H9 (cell line): ENCODE measurements around the gene GNA12. TPM values are rescaled to one million over a fixed set of nuclear protein-coding genes. Genes with fewer than 3 reads are reported as not detected.

ENCODE experiments used
- DNase-seq: peaks from one replicate; pipeline ENCODE4 v3.0.0-alpha.2; 2017
- H2AFZ ChIP-seq: one replicate; pipeline ENCODE4 v1.6.1; 2013; ENCODE audit warnings: mild to moderate bottlenecking, low read length, control low read depth, moderate library complexity
- H2AK5ac ChIP-seq: 2 replicates; pipeline ENCODE4 v1.6.1; 2013; ENCODE audit warnings: low read length, control low read depth, mixed read lengths; ENCODE audit not compliant: insufficient read length
- H2BK120ac ChIP-seq: one replicate; pipeline ENCODE4 v1.6.1; 2013; ENCODE audit warnings: low read depth, mild to moderate bottlenecking, low read length, control low read depth, inconsistent platforms; ENCODE audit not compliant: poor library complexity, severe bottlenecking
- H2BK12ac ChIP-seq: 2 replicates; pipeline ENCODE4 v1.6.1; 2013; ENCODE audit warnings: low read length, control low read depth, mixed read lengths, low read depth; ENCODE audit not compliant: insufficient read length
- H2BK15ac ChIP-seq: 2 replicates; pipeline ENCODE4 v1.6.1; 2013; ENCODE audit warnings: low read depth, low read length, control low read depth
- H2BK20ac ChIP-seq: one replicate; pipeline ENCODE4 v1.6.1; 2013; ENCODE audit warnings: low read depth, mild to moderate bottlenecking, low read length, control low read depth, inconsistent platforms; ENCODE audit not compliant: poor library complexity, severe bottlenecking
- H2BK5ac ChIP-seq: 2 replicates; pipeline ENCODE4 v1.6.1; 2013; ENCODE audit warnings: low read length, control low read depth, mixed read lengths; ENCODE audit not compliant: insufficient read length
- H3K14ac ChIP-seq: 2 replicates; pipeline ENCODE4 v1.6.1; 2013; ENCODE audit warnings: low read length, control low read depth; ENCODE audit not compliant: insufficient read depth
- H3K18ac ChIP-seq: 2 replicates; pipeline ENCODE4 v1.6.1; 2013; ENCODE audit warnings: low read depth, mild to moderate bottlenecking, mixed read lengths, low read length, control low read depth; ENCODE audit not compliant: insufficient read length
- H3K23ac ChIP-seq: 2 replicates; pipeline ENCODE4 v1.6.1; 2013; ENCODE audit warnings: low read length, control low read depth, mixed read lengths, low read depth; ENCODE audit not compliant: insufficient read length
- H3K23me2 ChIP-seq: 2 replicates; pipeline ENCODE4 v1.6.1; 2013; ENCODE audit warnings: low read depth, mild to moderate bottlenecking, mixed read lengths, low read length, control low read depth; ENCODE audit not compliant: insufficient read length, poor library complexity, severe bottlenecking
- H3K27ac ChIP-seq: 2 replicates; pipeline ENCODE4 v1.5.1; 2013; ENCODE audit warnings: low read length, control low read depth, mixed read lengths, low read depth; ENCODE audit not compliant: insufficient read length
- H3K27me3 ChIP-seq: 2 replicates; pipeline ENCODE4 v1.6.1; 2013; ENCODE audit warnings: low read length, control low read depth, inconsistent platforms; ENCODE audit not compliant: insufficient read depth
- H3K4ac ChIP-seq: 2 replicates; pipeline ENCODE4 v1.6.1; 2013; ENCODE audit warnings: low read depth, mild to moderate bottlenecking, control low read depth, inconsistent platforms, low read length, moderate library complexity
- H3K4me1 ChIP-seq: 2 replicates; pipeline ENCODE4 v1.6.1; 2013; ENCODE audit warnings: low read length, control low read depth, inconsistent platforms; ENCODE audit not compliant: insufficient read depth
- H3K4me2 ChIP-seq: 2 replicates; pipeline ENCODE4 v1.6.1; 2013; ENCODE audit warnings: low read length, control low read depth, mixed read lengths; ENCODE audit not compliant: insufficient read length, insufficient read depth
- H3K56ac ChIP-seq: 2 replicates; pipeline ENCODE4 v1.6.1; 2013; ENCODE audit warnings: low read depth, mild to moderate bottlenecking, mixed read lengths, low read length, control low read depth; ENCODE audit not compliant: insufficient read length
- H3K79me1 ChIP-seq: 2 replicates; pipeline ENCODE4 v1.6.1; 2013; ENCODE audit warnings: low read depth, mild to moderate bottlenecking, moderate library complexity, low read length, control low read depth, inconsistent platforms; ENCODE audit not compliant: insufficient read depth, poor library complexity, severe bottlenecking
- H3K79me2 ChIP-seq: 2 replicates; pipeline ENCODE4 v1.6.1; 2013; ENCODE audit warnings: low read length, control low read depth, inconsistent platforms; ENCODE audit not compliant: insufficient read depth
- H3K9ac ChIP-seq: 2 replicates; pipeline ENCODE4 v1.6.1; 2013; ENCODE audit warnings: low read length, control low read depth, mixed read lengths; ENCODE audit not compliant: insufficient read length; ENCODE audit errors: extremely low read depth
- H3K9me3 ChIP-seq: one replicate; pipeline ENCODE4 v1.6.1; 2013; ENCODE audit warnings: low read depth, low read length, inconsistent platforms; ENCODE audit not compliant: control insufficient read depth
- H3T11ph ChIP-seq: one replicate; pipeline ENCODE4 v1.6.1; 2013; ENCODE audit warnings: mild to moderate bottlenecking, low read length, control low read depth, inconsistent platforms
- H4K20me1 ChIP-seq: one replicate; pipeline ENCODE4 v1.6.1; 2013; ENCODE audit not compliant: control insufficient read depth, insufficient read length, insufficient read depth
- H4K5ac ChIP-seq: 2 replicates; pipeline ENCODE4 v1.6.1; 2013; ENCODE audit warnings: low read depth, mild to moderate bottlenecking, mixed read lengths, low read length, control low read depth; ENCODE audit not compliant: insufficient read length
- H4K8ac ChIP-seq: replicated peaks from 2 replicates; pipeline ENCODE4 v1.6.1; 2013; ENCODE audit warnings: low read length, control low read depth, mixed read lengths, low read depth; ENCODE audit not compliant: insufficient read length
- H4K91ac ChIP-seq: 2 replicates; pipeline ENCODE4 v1.6.1; 2013; ENCODE audit warnings: low read depth, mild to moderate bottlenecking, moderate library complexity, mixed read lengths, low read length, control low read depth; ENCODE audit not compliant: insufficient read length
- H3K27ac Mint-ChIP-seq, 3 experiments: 2 replicates in 2 of 3; 3 replicates in 1 of 3; pipeline ENCODE4 v1.8.0; 2020 to 2021; ENCODE audit warnings: mixed read lengths in 3 of 3, mild to moderate bottlenecking in 1 of 3, moderate library complexity in 1 of 3
- H3K27me3 Mint-ChIP-seq: 2 replicates; pipeline ENCODE4 v1.8.0; 2021; ENCODE audit warnings: low read depth, mild to moderate bottlenecking, moderate library complexity, mixed read lengths
- H3K36me3 Mint-ChIP-seq, 3 experiments: 2 replicates in 2 of 3; 3 replicates in 1 of 3; pipeline ENCODE4 v1.8.0; 2020 to 2021; ENCODE audit warnings: low read depth in 3 of 3, mixed read lengths in 3 of 3; ENCODE audit not compliant: insufficient read depth in 1 of 3
- H3K4me1 Mint-ChIP-seq, 2 experiments: 2 replicates each; pipeline ENCODE4 v1.8.0; 2020; ENCODE audit warnings: mixed read lengths in 2 of 2
- H3K4me3 Mint-ChIP-seq, 2 experiments: 2 replicates in 1 of 2; 3 replicates in 1 of 2; pipeline ENCODE4 v1.8.0; 2020 to 2021; ENCODE audit warnings: mild to moderate bottlenecking in 2 of 2, mixed read lengths in 2 of 2, moderate library complexity in 1 of 2
- H3K9me3 Mint-ChIP-seq, 2 experiments: 2 replicates in 1 of 2; 3 replicates in 1 of 2; pipeline ENCODE4 v1.8.0; 2020; ENCODE audit warnings: mild to moderate bottlenecking in 2 of 2, mixed read lengths in 2 of 2, moderate library complexity in 1 of 2
- CTCF ChIP-seq: fragments of 200-600 bp; sonication (generic); conservative IDR thresholded peaks from 3 replicates; pipeline ENCODE4 v1.8.0; 2021; ENCODE audit warnings: antibody characterized with exemption, mild to moderate bottlenecking
- WGBS: extraction: QIAGEN DNeasy Blood & Tissue Kit; methylation state at CpG from one replicate; pipeline ENCODE4 v1.1.7; 2013; ENCODE audit warnings: missing lambda C conversion rate, low lambda C conversion rate, mixed read lengths; ENCODE audit not compliant: insufficient read length; ENCODE audit errors: extremely low coverage; 5-methylcytosine and 5-hydroxymethylcytosine counted together
- total RNA-seq: library from RNA; stranded (reverse); gene quantifications from 2 replicates; pipeline ENCODE4 v1.2.1, GENCODE V29; 2021

The GNA12 gene
- total RNA-seq, 1 experiment from 2014 or later: 60.2 TPM

DNA sequence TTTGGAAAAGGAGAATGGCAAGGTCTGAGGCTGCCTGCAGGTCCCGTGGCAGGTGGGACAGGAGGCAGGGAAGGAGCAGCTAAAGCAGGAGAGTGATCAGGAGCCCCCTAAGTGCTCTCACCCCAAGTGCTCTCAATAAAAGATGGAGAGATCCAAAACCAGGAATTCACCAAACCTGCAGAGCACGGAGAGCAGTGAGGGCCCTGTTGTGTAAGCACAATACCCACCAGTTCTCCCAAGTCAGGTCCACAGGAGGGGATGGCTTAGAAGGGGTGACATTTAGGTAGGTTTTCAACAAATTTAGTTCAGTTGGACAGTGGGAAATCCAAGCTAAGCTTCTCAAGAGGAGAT, 40.8 kb downstream of the GNA12 start:
- no peak overlapping the region for H2BK15ac ChIP-seq
- H4K5ac ChIP-seq: no peak overlapping the region
- TF ChIP-seq CTCF: no peak
- H2BK20ac ChIP-seq: no peak overlapping the region
- H3K79me2 ChIP-seq: peaks cover 47% of the 10 kb centered on the region; the same call in 1 of the 2 replicates
- H3K23ac ChIP-seq: no peak overlapping the region
- peaks cover 5% of the 10 kb centered on the region for H3K79me1 ChIP-seq
- no peak overlapping the region for H3T11ph ChIP-seq
- peak overlapping the region; percentile 81 for H3K14ac ChIP-seq
- no peaks in the 10 kb centered on the region; a peak in 1 of 5 replicates for H3K9me3 Mint-ChIP-seq
- no peak overlapping the region for H2AFZ ChIP-seq
- H3K23me2 ChIP-seq: peaks cover 3% of the 10 kb centered on the region
- H4K20me1 ChIP-seq: no peaks in the 10 kb centered on the region
- no peaks in the 10 kb centered on the region for H3K27me3 Mint-ChIP-seq
- no peak overlapping the region for H2BK12ac ChIP-seq
- peak overlapping the region; percentile 72 for H3K18ac ChIP-seq
- no peak overlapping the region for H4K8ac ChIP-seq
- H3K56ac ChIP-seq: no peak overlapping the region
- H2BK5ac ChIP-seq: no peak overlapping the region
- H4K91ac ChIP-seq: peak overlapping the region; percentile 38
- no peak overlapping the region for H3K4ac ChIP-seq
- no peaks in the 10 kb centered on the region for H3K27me3 ChIP-seq
- WGBS: no CpG with 5 or more reads among the region's 2 CpGs
- no peaks in the 10 kb centered on the region for H3K36me3 Mint-ChIP-seq
- H3K9me3 ChIP-seq: no peaks in the 10 kb centered on the region
- peak overlapping the region; percentile 14 for H3K4me2 ChIP-seq
- H3K27ac Mint-ChIP-seq: peak overlapping the region; percentile 85 to 93 (median 87)
- H3K27ac ChIP-seq: peak overlapping the region; percentile 51
- DNase-seq: no peak
- peaks cover 34% of the 10 kb centered on the region; the same call in 1 of the 2 replicates for H3K4me1 ChIP-seq
- H3K4me3 Mint-ChIP-seq: peak overlapping the region in 1 of 2 experiments; percentile 41; a peak in 2 of 5 replicates
- H2BK120ac ChIP-seq: no peak overlapping the region
- H2AK5ac ChIP-seq: no peak overlapping the region
- H3K9ac ChIP-seq: no peak overlapping the region
- H3K4me1 Mint-ChIP-seq: peaks cover 66 to 69% of the 10 kb centered on the region in 2 experiments
